IMR-90 (cell line): ENCODE data around the gene FOXC1. TPM values are rescaled to one million over a fixed set of nuclear protein-coding genes. Genes with fewer than 3 reads are reported as not detected.

Experiments used
- ATAC-seq: fragments of 200-7000 bp; cut with Tn5 transposase; 2 replicates; pipeline ENCODE4 v1.9.1; 2020; ENCODE audit warnings: low read depth, mild to moderate bottlenecking, moderate library complexity
- BruUV-seq: library from RNA; stranded (reverse); fragments of 400-500 nt; replicated peaks from 2 replicates; lab custom pipeline; 2021; lab: Mats Ljungman, UMichigan
- CTCF ChIA-PET: fragments of 300-600 bp; formaldehyde crosslinking; extraction: SDS; loops from one replicate; lab custom pipeline; 2021; ENCODE audit warnings: antibody characterized with exemption; lab: Yijun Ruan, JAX
- POLR2A ChIA-PET: fragments of 300-600 bp; sonication (Branson Sonifier 250); formaldehyde crosslinking; loops from one replicate; lab custom pipeline; 2022; ENCODE audit warnings: antibody characterized with exemption; ENCODE audit not compliant: unreplicated experiment; lab: Charles Lee
- DNase-seq: peaks from one replicate; pipeline ENCODE4 v3.0.0; 2013
- H2AFZ ChIP-seq: replicated peaks from 2 replicates; pipeline ENCODE3; 2013; ENCODE audit warnings: low read length, mild to moderate bottlenecking; ENCODE audit not compliant: poor library complexity
- H2AK5ac ChIP-seq: 2 replicates; pipeline ENCODE4 v1.6.1; 2013; ENCODE audit warnings: low read depth, low read length, inconsistent platforms
- H2AK9ac ChIP-seq: replicated peaks from 2 replicates; pipeline ENCODE3; 2013; ENCODE audit warnings: mild to moderate bottlenecking, low read depth, low read length, moderate library complexity; ENCODE audit not compliant: poor library complexity
- H2BK120ac ChIP-seq: 2 replicates; pipeline ENCODE4 v1.6.1; 2013; ENCODE audit warnings: low read depth, low read length, inconsistent platforms
- H2BK15ac ChIP-seq: 3 replicates; pipeline ENCODE4 v1.6.1; 2013; ENCODE audit warnings: low read depth, low read length, inconsistent platforms
- H2BK20ac ChIP-seq: 2 replicates; pipeline ENCODE4 v1.6.1; 2013; ENCODE audit warnings: low read depth, mild to moderate bottlenecking, inconsistent platforms, low read length, moderate library complexity
- H2BK5ac ChIP-seq: 2 replicates; pipeline ENCODE4 v1.6.1; 2013; ENCODE audit warnings: mild to moderate bottlenecking, low read depth, low read length, inconsistent platforms; ENCODE audit not compliant: poor library complexity, severe bottlenecking
- H3K14ac ChIP-seq: replicated peaks from 2 replicates; pipeline ENCODE4 v1.6.1; 2013; ENCODE audit warnings: low read depth, low read length, inconsistent platforms
- H3K18ac ChIP-seq: 2 replicates; pipeline ENCODE4 v1.6.1; 2013; ENCODE audit warnings: low read depth, low read length, control low read depth
- H3K23ac ChIP-seq: 2 replicates; pipeline ENCODE4 v1.6.1; 2013; ENCODE audit warnings: low read depth, low read length, inconsistent platforms
- H3K27ac ChIP-seq: 2 replicates; pipeline ENCODE4 v1.5.1; 2013; ENCODE audit warnings: mild to moderate bottlenecking, control low read depth, low read length; ENCODE audit not compliant: insufficient read depth
- H3K27me3 ChIP-seq: 2 replicates; pipeline ENCODE4 v1.6.1; 2013; ENCODE audit warnings: low read length; ENCODE audit not compliant: control insufficient read depth, insufficient read depth
- H3K36me3 ChIP-seq: 2 replicates; pipeline ENCODE4 v1.6.1; 2013; ENCODE audit warnings: low read length, mixed read lengths; ENCODE audit not compliant: control insufficient read depth, insufficient read depth
- H3K4ac ChIP-seq: 2 replicates; pipeline ENCODE4 v1.6.1; 2013; ENCODE audit warnings: low read depth, low read length, inconsistent platforms
- H3K4me1 ChIP-seq: 2 replicates; pipeline ENCODE4 v1.6.1; 2013; ENCODE audit warnings: low read length, mixed read lengths; ENCODE audit not compliant: control insufficient read depth, insufficient read depth
- H3K4me2 ChIP-seq: 2 replicates; pipeline ENCODE4 v1.6.1; 2013; ENCODE audit warnings: low read depth, mild to moderate bottlenecking, control low read depth, low read length, moderate library complexity
- H3K4me3 ChIP-seq: 2 replicates; pipeline ENCODE4 v1.5.1; 2013; ENCODE audit warnings: low read depth, mild to moderate bottlenecking, control low read depth, low read length, moderate library complexity; ENCODE audit not compliant: insufficient read depth
- H3K56ac ChIP-seq: 2 replicates; pipeline ENCODE4 v1.6.1; 2013; ENCODE audit warnings: low read length, inconsistent platforms; ENCODE audit not compliant: insufficient read depth; ENCODE audit errors: extremely low read depth
- H3K79me1 ChIP-seq, 2 experiments: 2 replicates each; pipeline ENCODE4 v1.6.1; 2013; ENCODE audit warnings: low read length in 2 of 2, inconsistent platforms in 1 of 2, low read depth in 1 of 2
- H3K9ac ChIP-seq: 2 replicates; pipeline ENCODE4 v1.6.1; 2013; ENCODE audit warnings: low read depth, low read length, control low read depth
- H3K9me1 ChIP-seq: 2 replicates; pipeline ENCODE4 v1.6.1; 2013; ENCODE audit warnings: low read length, inconsistent platforms; ENCODE audit not compliant: insufficient read depth
- H3K9me3 ChIP-seq: 2 replicates; pipeline ENCODE4 v1.6.1; 2013; ENCODE audit warnings: low read length; ENCODE audit not compliant: control insufficient read depth, insufficient read depth
- H4K20me1 ChIP-seq: 2 replicates; pipeline ENCODE4 v1.6.1; 2013; ENCODE audit warnings: low read length, inconsistent platforms; ENCODE audit not compliant: insufficient read depth
- H4K5ac ChIP-seq: 2 replicates; pipeline ENCODE4 v1.6.1; 2013; ENCODE audit warnings: mild to moderate bottlenecking, low read depth, low read length, control low read depth
- H4K8ac ChIP-seq, 2 experiments: 2 replicates each; pipeline ENCODE4 v1.6.1; 2013; ENCODE audit warnings: low read depth in 2 of 2, low read length in 2 of 2, control low read depth in 1 of 2, inconsistent platforms in 1 of 2
- H4K91ac ChIP-seq: 2 replicates; pipeline ENCODE4 v1.6.1; 2013; ENCODE audit warnings: low read depth, low read length, inconsistent platforms; ENCODE audit not compliant: insufficient read depth
- BHLHE40 ChIP-seq: fragments of 150-350 bp; IDR thresholded peaks from 2 replicates; pipeline ENCODE4 v1.6.1; 2016; ENCODE audit warnings: mild to moderate bottlenecking, low read depth, low read length
- CEBPB ChIP-seq: IDR thresholded peaks from 2 replicates; pipeline ENCODE4 v1.6.1; 2012; ENCODE audit warnings: low read depth, low read length, improper control_type of control experiment
- CHD1 ChIP-seq: IDR thresholded peaks from 2 replicates; pipeline ENCODE4 v1.6.1; 2012; ENCODE audit warnings: low read depth, low read length, improper control_type of control experiment
- CTCF ChIP-seq: conservative IDR thresholded peaks from 2 replicates; pipeline ENCODE4 v1.5.1; 2012; ENCODE audit warnings: mild to moderate bottlenecking, low read depth, low read length, improper control_type of control experiment
- ELK1 ChIP-seq: fragments of 150-350 bp; IDR thresholded peaks from 2 replicates; pipeline ENCODE4 v1.6.1; 2016; ENCODE audit warnings: low read depth, mild to moderate bottlenecking, low read length, moderate library complexity, borderline replicate concordance
- FOS ChIP-seq: fragments of 150-350 bp; IDR thresholded peaks from 2 replicates; pipeline ENCODE4 v1.6.1; 2016; ENCODE audit warnings: low read depth, low read length
- MAFK ChIP-seq: IDR thresholded peaks from 2 replicates; pipeline ENCODE4 v1.6.1; 2012; ENCODE audit warnings: low read depth, low read length, improper control_type of control experiment
- MAZ ChIP-seq: IDR thresholded peaks from 2 replicates; pipeline ENCODE4 v1.6.1; 2012; ENCODE audit warnings: low read depth, mild to moderate bottlenecking, low read length, improper control_type of control experiment, moderate library complexity, borderline replicate concordance
- MXI1 ChIP-seq: IDR thresholded peaks from 2 replicates; pipeline ENCODE4 v1.6.1; 2012; ENCODE audit warnings: low read depth, mild to moderate bottlenecking, low read length, moderate library complexity, borderline replicate concordance
- NFE2L2 ChIP-seq: fragments of 150-350 bp; IDR thresholded peaks from 2 replicates; pipeline ENCODE4 v1.6.1; 2016; ENCODE audit warnings: low read depth, mild to moderate bottlenecking, low read length
- POLR2A ChIP-seq: IDR thresholded peaks from 2 replicates; pipeline ENCODE4 v1.6.1; 2012; ENCODE audit warnings: mild to moderate bottlenecking, low read depth, low read length
- RAD21 ChIP-seq: IDR thresholded peaks from 2 replicates; pipeline ENCODE4 v1.6.1; 2012; ENCODE audit warnings: low read length, improper control_type of control experiment
- RCOR1 ChIP-seq: IDR thresholded peaks from 2 replicates; pipeline ENCODE4 v1.6.1; 2012; ENCODE audit warnings: mild to moderate bottlenecking, low read length, improper control_type of control experiment; ENCODE audit not compliant: insufficient replicate concordance
- RFX5 ChIP-seq: IDR thresholded peaks from 2 replicates; pipeline ENCODE4 v1.8.0; 2012; ENCODE audit warnings: low read depth, mild to moderate bottlenecking, low read length, moderate library complexity
- SMC3 ChIP-seq: fragments of 150-350 bp; IDR thresholded peaks from 2 replicates; pipeline ENCODE4 v1.6.1; 2016; ENCODE audit warnings: low read depth, mild to moderate bottlenecking, antibody characterized with exemption, low read length, moderate library complexity
- USF2 ChIP-seq: fragments of 150-350 bp; IDR thresholded peaks from 2 replicates; pipeline ENCODE4 v1.6.1; 2017; ENCODE audit warnings: mild to moderate bottlenecking, antibody characterized with exemption, low read length, low read depth
- WGBS, 2 experiments: methylation state at CpG; one replicate each; pipeline versions ENCODE4 v1.1.5 to v1.1.7; 2013; ENCODE audit warnings: missing lambda C conversion rate in 2 of 2; ENCODE audit not compliant: insufficient read length in 1 of 2; ENCODE audit errors: extremely low coverage in 2 of 2; 5-methylcytosine and 5-hydroxymethylcytosine counted together
- dilution Hi-C: fragments of 300-500 bp; cut with HindIII; formaldehyde crosslinking; loops from one replicate; pipeline ENCODE4 v1.14.3; 2018; ENCODE audit warnings: low sequenced_read_pairs; ENCODE audit not compliant: unreplicated experiment
- in situ Hi-C: fragments of 300-500 bp; cut with MboI; formaldehyde crosslinking; loops from 3 replicates; pipeline ENCODE4 v1.14.3; 2019; ENCODE audit warnings: low sequenced_read_pairs, inconsistent platforms, mixed read lengths
- intact Hi-C: fragments of 100-400 bp; cut with micrococcal nuclease; formaldehyde crosslinking; loops from 2 replicates; pipeline ENCODE4 v1.10.0; 2022
- polyA plus RNA-seq, 3 experiments: library from polyadenylated mRNA; depleted of rRNA; stranded (reverse); fragments of >200 nt; gene quantifications; 2 replicates each; pipeline ENCODE4 v1.2.3, GENCODE V29; 2012; ENCODE audit warnings: low replicate concordance in 1 of 3
- total RNA-seq: library from RNA; depleted of rRNA; stranded (reverse); fragments of >200 nt; gene quantifications from 2 replicates; pipeline ENCODE4 v1.2.3, GENCODE V29; 2012

FOXC1 gene
- total and polyA plus RNA-seq, 2 of the 4 experiments (the other 2 are of a cell fraction): 1.3 to 4.0 TPM

- H3K36me3 ChIP-seq: no peaks in the 10 kb centered on the region
- peaks cover 2% of the 10 kb centered on the region; the same call in 1 of the 2 replicates for H3K4me1 ChIP-seq
- no peak overlapping the region for H3K27ac ChIP-seq
- in situ Hi-C loops (no loop called here), intact Hi-C loops (no loop called here), dilution Hi-C loops (no loop called here)
- H2AK5ac ChIP-seq: no peak overlapping the region
- no TSS peak for BruUV-seq
- H3K9me1 ChIP-seq: no peaks in the 10 kb centered on the region
- H2AK9ac ChIP-seq: no peak overlapping the region
- H3K18ac ChIP-seq: no peak overlapping the region
- H3K9ac ChIP-seq: no peak overlapping the region
- no peak overlapping the region for H2BK15ac ChIP-seq
- TF ChIP-seq RFX5 (no peak), MXI1 (no peak), CHD1 (no peak), CEBPB (no peak), NFE2L2 (no peak), POLR2A (no peak), MAFK (no peak), MAZ (no peak), ELK1 (no peak), RCOR1 (no peak), BHLHE40 (no peak), CTCF (no peak), FOS (no peak), USF2 (no peak), RAD21 (no peak), SMC3 (no peak)
- no peak overlapping the region for H2BK120ac ChIP-seq
- peaks cover 3% of the 10 kb centered on the region for H3K9me3 ChIP-seq
- no peak overlapping the region for H4K8ac ChIP-seq
- no peak overlapping the region for H3K56ac ChIP-seq
- no peaks in the 10 kb centered on the region for H3K79me1 ChIP-seq
- H3K4me3 ChIP-seq: no peak overlapping the region
- no peak for DNase-seq
- H4K5ac ChIP-seq: no peak overlapping the region
- ChIA-PET POLR2A (no interaction called here), CTCF (no interaction called here)
- H2AFZ ChIP-seq: no peak overlapping the region
- no peak overlapping the region for H3K4ac ChIP-seq
- no peaks in the 10 kb centered on the region; the same call in 1 of the 2 replicates for H3K27me3 ChIP-seq
- no peaks in the 10 kb centered on the region for H4K20me1 ChIP-seq
- no peak overlapping the region for H3K4me2 ChIP-seq
- no CpG with 5 or more reads among the region's 1 CpG for WGBS, 2 experiments
- no peak for ATAC-seq
- no peak overlapping the region for H3K23ac ChIP-seq
- no peak overlapping the region for H2BK5ac ChIP-seq
- no peak overlapping the region for H2BK20ac ChIP-seq
- H3K14ac ChIP-seq: no peak overlapping the region
- no peak overlapping the region for H4K91ac ChIP-seq
Measured at GRCh38 chr6:1570848-1571247, 38.9 kb upstream of the FOXC1 start.
